Activated naive CD8-positive, alpha-beta T cell treated with anti-CD3 and anti-CD28 coated beads for 36 hours (primary cell): Measurements from ENCODE around the gene TSPAN4. TPM values are rescaled to one million over a fixed set of nuclear protein-coding genes. Genes with fewer than 3 reads are reported as not detected.

ENCODE experiments used
- DNase-seq: peaks from one replicate; pipeline ENCODE4 v3.0.0; 2021
- H3K27ac Mint-ChIP-seq: one replicate; pipeline ENCODE4 v1.8.0; 2022; ENCODE audit warnings: mild to moderate bottlenecking, moderate library complexity, mixed read lengths
- H3K27me3 Mint-ChIP-seq: one replicate; pipeline ENCODE4 v1.8.0; 2022; ENCODE audit warnings: mild to moderate bottlenecking, mixed read lengths
- H3K36me3 Mint-ChIP-seq: one replicate; pipeline ENCODE4 v1.8.0; 2021; ENCODE audit warnings: mild to moderate bottlenecking, mixed read lengths
- H3K4me1 Mint-ChIP-seq: one replicate; pipeline ENCODE4 v1.8.0; 2021; ENCODE audit warnings: mixed read lengths
- H3K4me3 Mint-ChIP-seq: one replicate; pipeline ENCODE4 v1.8.0; 2022; ENCODE audit warnings: mild to moderate bottlenecking, moderate library complexity, mixed read lengths
- H3K9me3 Mint-ChIP-seq: one replicate; pipeline ENCODE4 v1.8.0; 2022; ENCODE audit warnings: mixed read lengths
- total RNA-seq, 2 experiments: library from RNA; stranded (reverse); gene quantifications; one replicate each; pipeline ENCODE4 v1.2.3, GENCODE V29; 2021

Gene TSPAN4
- total RNA-seq, 2 experiments from 2014 or later, result 12.8 to 16.2 TPM

DNA sequence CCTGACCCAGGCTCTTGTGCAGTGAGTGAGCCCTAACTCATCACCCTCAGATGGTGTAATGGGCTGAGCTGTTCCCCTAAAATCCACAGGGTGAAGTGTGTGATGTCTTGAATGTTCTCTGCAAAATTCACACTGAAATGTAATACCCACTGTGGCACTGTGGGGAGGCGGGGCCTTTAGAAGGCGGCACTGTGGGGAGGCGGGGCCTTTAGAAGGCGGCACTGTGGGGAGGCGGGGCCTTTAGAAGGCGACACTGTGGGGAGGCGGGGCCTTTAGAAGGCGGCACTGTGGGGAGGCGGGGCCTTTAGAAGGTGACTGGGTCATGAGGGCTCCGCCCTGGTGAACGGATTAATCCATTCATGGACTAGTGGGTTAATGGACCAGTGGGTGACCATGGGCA, 34.9 kb downstream of the TSPAN4 start:
- DNase-seq, result peak; percentile 33
- Mint-ChIP-seq H3K36me3 (peaks cover 12% of the 10 kb centered on the region), H3K27ac (no peak overlapping the region), H3K4me1 (no peaks in the 10 kb centered on the region), H3K27me3 (no peaks in the 10 kb centered on the region), H3K9me3 (no peaks in the 10 kb centered on the region), H3K4me3 (no peak overlapping the region)

DNA sequence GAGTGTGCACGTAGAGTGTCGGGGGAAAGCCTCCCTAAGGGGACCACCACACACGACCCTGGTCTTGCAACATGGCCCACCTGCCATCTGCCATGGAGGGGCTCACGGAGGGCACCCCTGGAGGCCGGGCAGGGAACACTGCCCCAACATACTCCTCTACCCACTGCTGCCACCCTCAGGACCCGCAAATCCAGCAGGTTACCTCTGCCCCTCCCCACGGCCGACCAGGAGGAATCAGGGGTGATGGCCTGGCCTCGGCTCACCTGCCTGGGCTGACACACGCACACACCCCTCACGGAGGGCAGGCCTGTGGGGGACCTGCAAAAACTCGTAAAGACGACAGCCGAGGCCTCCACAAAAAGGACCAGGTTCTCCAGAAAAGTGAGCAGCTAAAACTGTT, 37.8 kb downstream of the TSPAN4 start:
- H3K27ac Mint-ChIP-seq, result no peak overlapping the region

DNA sequence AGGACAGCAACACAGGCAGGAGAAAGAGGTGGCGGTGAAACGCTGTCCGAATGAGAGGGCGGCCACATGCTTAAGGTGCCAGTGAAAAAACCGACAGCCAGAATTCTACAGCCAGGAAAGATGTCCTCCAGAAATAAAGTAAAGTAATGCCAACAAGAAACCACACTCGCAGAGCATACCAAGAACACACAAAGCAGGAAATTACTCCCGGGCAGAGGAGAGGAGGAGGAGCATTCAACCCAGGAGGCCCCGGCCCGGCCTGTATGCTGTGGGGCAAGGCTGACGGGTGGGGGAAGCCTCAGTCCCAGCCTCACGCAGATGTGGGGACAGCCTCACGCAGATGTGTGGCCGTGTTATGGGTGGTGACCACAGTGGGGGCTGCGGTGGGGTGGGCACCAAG, 39.9 kb downstream of the TSPAN4 start:
- H3K9me3 Mint-ChIP-seq, result no peaks in the 10 kb centered on the region
- H3K27ac Mint-ChIP-seq, result no peak overlapping the region
- no peak for DNase-seq
- no peak overlapping the region for H3K4me3 Mint-ChIP-seq
- H3K27me3 Mint-ChIP-seq, result no peaks in the 10 kb centered on the region
- H3K4me1 Mint-ChIP-seq, result no peaks in the 10 kb centered on the region
- H3K36me3 Mint-ChIP-seq, result peaks cover 22% of the 10 kb centered on the region

More for the DNA sequence above, 37.8 kb downstream of the TSPAN4 start:
- Mint-ChIP-seq H3K36me3 (peaks cover 15% of the 10 kb centered on the region), H3K27me3 (no peaks in the 10 kb centered on the region), H3K4me1 (no peaks in the 10 kb centered on the region), H3K9me3 (no peaks in the 10 kb centered on the region), H3K4me3 (no peak overlapping the region)
- no peak for DNase-seq

DNA sequence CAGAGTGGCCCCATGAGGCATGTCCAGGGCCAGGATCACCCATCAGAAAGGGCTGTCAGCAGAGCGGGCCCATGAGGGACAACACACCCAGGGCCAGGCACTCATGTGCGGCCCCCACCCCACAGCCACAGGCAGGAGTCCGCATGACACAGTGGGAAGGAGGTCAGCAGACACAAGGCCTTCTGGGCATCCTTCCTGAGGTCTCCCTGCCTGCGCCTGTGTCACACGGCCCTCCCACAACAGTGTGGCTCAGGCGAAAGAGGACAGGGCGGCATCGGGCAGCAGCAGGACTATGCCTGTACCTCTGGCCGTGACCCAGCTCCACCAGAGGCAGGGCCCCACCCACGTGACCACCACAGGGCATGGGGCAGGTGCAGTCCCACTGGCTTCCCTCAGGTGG, 40.9 kb downstream of the TSPAN4 start:
- Mint-ChIP-seq H3K27me3 (no peaks in the 10 kb centered on the region), H3K36me3 (peaks cover 22% of the 10 kb centered on the region), H3K4me1 (no peaks in the 10 kb centered on the region), H3K4me3 (no peak overlapping the region), H3K9me3 (no peaks in the 10 kb centered on the region), H3K27ac (no peak overlapping the region)
- no peak for DNase-seq

DNA sequence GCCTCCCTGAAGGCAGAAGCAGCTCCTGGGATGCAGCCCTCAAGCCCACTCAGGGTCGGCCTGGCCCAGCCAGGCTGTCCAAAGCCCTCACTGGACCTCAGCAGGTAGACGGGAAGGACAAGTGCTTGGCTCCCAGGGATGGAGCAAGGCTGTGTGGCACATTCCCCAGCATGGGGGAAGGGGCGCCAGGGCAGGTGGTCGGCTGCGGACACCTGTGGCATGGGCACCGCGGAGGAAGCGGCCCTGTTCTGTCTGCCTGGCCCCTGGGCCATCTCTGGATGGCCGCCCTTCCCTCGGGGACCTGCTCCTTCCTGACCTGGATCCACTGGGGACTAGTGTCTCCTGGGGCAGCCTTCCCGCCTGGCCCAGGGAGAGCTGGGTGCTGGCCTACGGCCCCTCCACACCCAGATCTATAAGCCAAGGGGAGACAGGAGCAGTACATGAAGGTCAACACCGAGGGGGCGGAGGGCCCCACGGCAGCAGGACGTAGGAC, 42.0 kb downstream of the TSPAN4 start:
- Mint-ChIP-seq H3K4me1 (no peaks in the 10 kb centered on the region), H3K36me3 (peaks cover 19% of the 10 kb centered on the region), H3K4me3 (no peak overlapping the region), H3K27ac (no peak overlapping the region), H3K27me3 (no peaks in the 10 kb centered on the region), H3K9me3 (no peaks in the 10 kb centered on the region)
- no peak for DNase-seq

DNA sequence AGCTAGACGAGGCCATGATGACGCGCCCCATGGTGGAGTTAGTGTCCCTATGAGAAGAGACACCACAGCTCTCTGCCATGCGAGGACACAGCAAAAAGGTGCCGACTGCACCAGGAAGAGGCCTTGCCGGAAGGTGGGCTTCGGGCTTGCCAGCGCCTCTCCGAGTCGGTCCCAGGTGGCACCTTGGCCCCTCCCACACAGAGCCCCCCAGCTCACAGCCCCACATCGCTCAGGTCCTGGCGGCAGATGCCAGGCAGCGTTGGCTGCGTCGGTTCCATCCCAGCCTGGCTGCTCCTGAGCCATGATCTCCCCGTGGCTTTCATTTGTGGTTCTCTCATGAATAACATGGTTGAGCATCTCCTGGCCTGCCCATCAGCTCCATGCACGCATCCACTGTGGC, 43.9 kb downstream of the TSPAN4 start:
- Mint-ChIP-seq H3K36me3 (peaks cover 19% of the 10 kb centered on the region), H3K27ac (no peak overlapping the region), H3K27me3 (no peaks in the 10 kb centered on the region), H3K4me3 (no peak overlapping the region), H3K9me3 (no peaks in the 10 kb centered on the region), H3K4me1 (no peaks in the 10 kb centered on the region)
- no peak for DNase-seq

DNA sequence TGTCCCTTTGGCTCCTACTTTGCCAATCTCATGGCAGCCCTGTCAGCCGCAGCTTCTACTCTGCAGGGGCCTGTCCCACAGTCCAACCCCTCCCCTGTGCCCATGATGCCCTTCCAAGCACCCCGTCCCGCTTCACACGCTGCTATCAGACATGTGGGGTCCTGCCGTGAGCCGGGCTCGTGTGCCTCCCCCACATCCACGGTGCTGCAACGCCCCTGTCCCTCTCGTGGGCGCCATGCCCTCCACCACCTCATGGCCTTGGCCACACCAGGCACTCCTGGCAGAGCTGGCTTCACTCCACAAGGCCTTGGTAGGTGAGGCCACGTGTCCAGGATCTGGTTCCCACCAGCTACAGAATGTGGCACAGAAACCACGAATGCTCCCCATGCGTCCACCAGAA, 44.9 kb downstream of the TSPAN4 start:
- no peaks in the 10 kb centered on the region for H3K27me3 Mint-ChIP-seq
- H3K27ac Mint-ChIP-seq, result no peak overlapping the region
- peaks cover 14% of the 10 kb centered on the region for H3K36me3 Mint-ChIP-seq

DNA sequence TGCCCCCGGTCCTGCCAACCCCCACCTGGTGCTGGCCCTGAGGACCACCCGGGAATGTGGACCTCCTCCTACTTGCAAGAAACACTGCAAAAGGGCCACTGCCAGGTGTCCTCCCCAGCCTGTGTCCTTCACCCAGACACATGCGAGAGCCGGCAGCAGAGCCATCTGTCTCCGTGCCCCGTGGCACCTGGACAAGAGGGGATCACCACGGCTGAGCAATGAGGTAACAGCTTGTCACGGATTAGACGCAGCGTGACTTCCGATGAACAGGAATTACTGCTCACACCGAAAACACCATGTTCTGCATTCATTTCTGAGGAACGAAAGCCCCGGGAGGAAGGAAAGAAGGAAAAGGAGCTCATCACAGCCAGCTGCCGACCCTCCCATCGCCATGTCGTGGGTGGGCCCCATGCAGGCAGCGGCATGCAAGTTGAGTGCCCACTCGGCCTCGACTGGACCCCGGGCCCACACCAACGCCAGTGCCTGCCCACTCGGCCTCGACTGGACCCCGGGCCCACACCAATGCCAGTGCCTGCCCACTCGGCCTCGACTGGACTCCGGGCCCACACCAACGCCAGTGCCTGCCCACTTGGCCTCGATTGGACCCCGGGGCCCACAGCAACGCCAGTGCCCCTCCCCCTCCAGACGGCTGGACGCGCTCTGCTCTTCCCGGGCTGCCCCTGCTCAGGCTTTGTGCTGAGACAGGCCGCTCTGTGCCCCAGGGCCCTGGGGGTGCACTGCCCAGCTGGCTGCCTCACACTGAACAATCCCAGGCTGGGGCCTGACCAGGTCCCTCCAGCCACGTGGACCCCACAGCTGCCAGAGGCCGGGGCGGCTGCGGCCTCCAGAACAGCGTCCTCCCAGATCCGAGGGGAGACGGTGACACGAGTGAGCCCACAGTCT, 45.9 kb downstream of the TSPAN4 start:
- H3K27ac Mint-ChIP-seq, result no peak overlapping the region
- H3K9me3 Mint-ChIP-seq, result no peaks in the 10 kb centered on the region

More for the DNA sequence above, 44.9 kb downstream of the TSPAN4 start:
- Mint-ChIP-seq H3K9me3 (no peaks in the 10 kb centered on the region), H3K4me1 (no peaks in the 10 kb centered on the region), H3K4me3 (no peak overlapping the region)
- DNase-seq, result no peak

DNA sequence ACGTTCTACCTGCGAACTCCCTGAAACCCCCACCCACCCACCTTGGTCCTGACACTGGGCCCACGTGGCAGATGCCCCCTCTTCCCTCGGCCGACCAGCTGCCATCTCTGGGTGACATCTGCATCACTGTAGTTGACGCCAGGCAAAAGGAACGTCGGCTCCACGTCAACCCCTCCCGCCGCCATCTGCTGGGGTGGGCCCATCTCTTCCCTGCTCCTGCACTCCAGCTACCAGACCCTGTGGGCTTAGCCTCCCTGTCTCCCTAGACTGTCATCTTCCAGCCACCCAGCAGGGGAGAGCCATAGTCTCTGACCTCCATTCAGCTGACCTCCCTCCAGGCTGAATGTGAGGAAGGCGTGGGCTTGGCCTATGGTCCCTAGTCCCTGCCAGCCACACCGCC, 46.6 kb downstream of the TSPAN4 start:
- Mint-ChIP-seq H3K27ac (no peak overlapping the region), H3K36me3 (peaks cover 14% of the 10 kb centered on the region)

More for the DNA sequence above, 45.9 kb downstream of the TSPAN4 start:
- no peaks in the 10 kb centered on the region for H3K27me3 Mint-ChIP-seq
- H3K4me3 Mint-ChIP-seq, result no peak overlapping the region
- no peaks in the 10 kb centered on the region for H3K4me1 Mint-ChIP-seq
- DNase-seq, result no peak
- H3K36me3 Mint-ChIP-seq, result peaks cover 14% of the 10 kb centered on the region

DNA sequence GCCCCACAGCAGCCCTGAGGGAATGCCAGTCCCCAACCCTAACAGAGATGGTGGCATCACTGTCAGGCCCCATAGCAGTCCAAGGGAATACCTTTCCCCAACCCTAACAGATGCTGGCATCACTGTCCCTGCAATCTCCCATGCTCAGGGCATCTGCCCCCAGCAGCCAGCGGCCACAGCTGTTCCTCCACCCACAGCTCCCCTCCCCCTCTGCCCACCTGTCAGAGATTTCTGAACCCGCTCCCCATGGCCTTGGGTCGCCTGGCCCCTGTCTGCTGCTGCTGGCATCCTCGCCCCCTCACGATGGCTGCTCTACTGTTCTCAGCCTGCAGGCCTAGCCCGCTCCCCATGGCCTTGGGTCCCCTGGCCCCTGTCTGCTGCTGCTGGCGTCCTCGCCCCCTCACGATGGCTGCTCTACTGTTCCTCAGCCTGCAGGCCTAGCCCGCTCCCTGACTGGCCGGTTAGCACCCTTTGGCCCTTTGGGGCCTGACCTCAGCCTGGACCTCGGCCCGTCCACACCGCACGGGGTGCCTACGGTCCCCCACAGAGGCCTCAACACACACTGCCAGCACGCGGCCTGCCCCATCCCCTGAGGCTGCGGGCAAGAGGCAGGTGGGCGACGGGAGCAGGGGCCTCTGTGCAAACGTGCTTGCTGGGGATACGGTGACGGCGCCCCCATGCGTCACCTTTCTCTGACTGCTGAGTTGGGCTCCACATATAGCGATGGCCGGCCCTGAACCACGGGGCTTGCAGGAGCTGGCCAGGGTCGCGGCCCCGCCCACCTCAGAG, 47.2 kb downstream of the TSPAN4 start:
- H3K4me3 Mint-ChIP-seq, result no peak overlapping the region
- H3K4me1 Mint-ChIP-seq, result no peaks in the 10 kb centered on the region
- no peak overlapping the region for H3K27ac Mint-ChIP-seq
- H3K27me3 Mint-ChIP-seq, result no peaks in the 10 kb centered on the region
- no peak for DNase-seq
- H3K36me3 Mint-ChIP-seq, result peaks cover 14% of the 10 kb centered on the region
- no peaks in the 10 kb centered on the region for H3K9me3 Mint-ChIP-seq

More for the DNA sequence above, 46.6 kb downstream of the TSPAN4 start:
- DNase-seq, result no peak
- Mint-ChIP-seq H3K9me3 (no peaks in the 10 kb centered on the region), H3K27me3 (no peaks in the 10 kb centered on the region), H3K4me3 (no peak overlapping the region), H3K4me1 (no peaks in the 10 kb centered on the region)

DNA sequence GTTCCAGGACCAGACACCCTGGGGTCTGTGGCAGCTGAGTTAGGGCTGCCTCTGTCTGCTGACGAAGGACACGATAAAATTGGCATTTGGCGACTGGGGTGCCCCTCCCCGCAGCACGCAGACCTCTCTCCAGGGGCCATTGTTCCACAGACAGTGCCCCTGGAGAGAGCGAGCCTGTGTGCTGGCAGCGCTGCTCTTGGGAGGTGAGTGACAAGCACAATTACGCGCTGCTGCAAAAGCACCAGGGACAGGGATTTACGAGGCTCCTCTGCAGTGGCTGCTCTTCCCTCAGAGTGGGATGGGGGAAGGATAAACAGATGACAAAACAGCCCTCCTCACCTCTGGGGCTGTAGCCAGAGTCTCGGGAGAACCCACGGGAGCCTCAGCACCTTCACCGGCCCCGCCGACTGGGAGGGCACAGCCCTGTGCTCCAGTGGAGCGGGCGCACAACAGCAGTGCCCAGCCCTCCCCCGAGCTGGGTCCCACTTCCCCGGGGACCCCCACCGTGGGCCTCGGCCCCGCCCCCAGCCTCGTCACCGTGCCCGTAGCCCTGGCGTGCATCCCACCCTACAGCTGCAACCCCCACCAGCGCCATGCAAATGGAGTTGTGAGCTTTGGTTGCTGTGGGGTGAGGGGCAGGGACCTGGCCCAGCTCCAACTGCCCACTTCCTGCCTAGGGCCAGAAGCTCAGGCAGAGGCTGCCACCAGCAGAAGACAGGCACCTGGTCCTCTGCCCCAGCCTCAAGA, 48.3 kb downstream of the TSPAN4 start:
- no peak overlapping the region for H3K27ac Mint-ChIP-seq
- no peak overlapping the region for H3K4me3 Mint-ChIP-seq

DNA sequence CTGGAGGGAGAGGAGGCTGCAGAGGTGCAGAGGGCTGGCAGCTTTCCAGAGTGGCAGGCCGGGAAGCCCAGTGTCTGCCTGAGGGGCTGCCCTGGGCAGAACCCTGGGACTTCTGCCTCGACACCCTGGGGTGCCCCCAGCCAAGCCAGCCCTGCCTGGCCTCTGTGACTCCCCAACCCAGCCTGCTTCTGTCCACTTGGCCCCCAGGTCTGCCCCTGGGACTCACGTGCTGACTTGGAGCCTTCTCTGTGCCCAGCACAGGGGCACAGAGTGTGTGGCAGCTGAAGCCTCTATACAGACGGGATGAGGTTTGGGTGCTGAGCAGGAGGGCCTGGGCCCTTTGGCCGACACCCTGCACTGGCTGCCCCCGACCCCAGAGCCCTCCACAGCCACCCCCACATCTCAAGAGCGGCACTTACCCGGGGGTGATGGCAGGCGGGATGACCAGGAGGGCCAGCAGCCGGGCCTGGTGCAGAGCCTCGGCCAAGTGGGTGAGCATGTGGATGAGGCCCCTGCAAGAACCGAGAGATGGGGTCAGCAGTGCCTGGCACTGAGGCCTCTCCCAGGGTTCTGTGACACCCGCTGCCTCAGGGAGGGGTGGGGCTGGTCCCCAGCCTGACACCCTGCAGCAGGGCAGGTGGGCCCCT, 50.5 kb downstream of the TSPAN4 start:
- Mint-ChIP-seq H3K27me3 (no peaks in the 10 kb centered on the region), H3K27ac (no peak overlapping the region), H3K36me3 (peaks cover 3% of the 10 kb centered on the region), H3K4me1 (no peaks in the 10 kb centered on the region), H3K4me3 (no peak overlapping the region), H3K9me3 (no peaks in the 10 kb centered on the region)
- DNase-seq, result no peak

More for the DNA sequence above, 48.3 kb downstream of the TSPAN4 start:
- no peak for DNase-seq
- Mint-ChIP-seq H3K4me1 (no peaks in the 10 kb centered on the region), H3K27me3 (no peaks in the 10 kb centered on the region), H3K36me3 (peaks cover 10% of the 10 kb centered on the region), H3K9me3 (no peaks in the 10 kb centered on the region)

DNA sequence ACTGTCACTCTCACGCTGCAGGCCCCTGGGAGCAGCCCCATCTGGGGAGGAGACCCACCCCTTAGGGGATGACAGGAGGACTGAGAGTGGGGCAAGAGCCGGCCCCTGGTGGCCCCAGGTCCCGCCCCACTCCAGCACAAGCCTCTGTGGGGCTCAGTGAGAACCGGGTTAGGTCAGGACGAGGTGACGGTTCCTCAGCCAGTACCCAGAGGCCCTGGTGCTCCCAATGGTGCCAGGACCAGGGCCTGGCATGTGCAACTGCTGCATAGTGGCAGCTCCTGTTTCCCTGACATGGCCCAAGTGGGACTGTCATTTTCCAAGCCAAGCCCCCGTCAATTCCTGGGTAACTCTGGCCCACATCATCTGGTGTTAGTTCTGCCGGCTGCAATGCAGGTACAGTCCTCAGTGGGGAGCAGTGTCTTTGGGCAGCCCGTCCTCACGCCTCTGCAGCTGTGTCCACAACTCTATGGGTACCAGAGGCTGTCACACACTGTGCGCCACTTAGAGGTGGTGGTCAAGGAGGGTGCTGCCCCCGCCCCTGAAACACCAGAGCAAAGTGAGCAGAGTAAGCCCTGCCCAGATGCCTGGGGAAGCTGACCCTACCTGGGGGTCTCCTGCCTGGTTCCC, 52.0 kb downstream of the TSPAN4 start:
- no peak overlapping the region for H3K27ac Mint-ChIP-seq

More for the DNA sequence above, 52.0 kb downstream of the TSPAN4 start:
- DNase-seq, result no peak
- Mint-ChIP-seq H3K4me1 (no peaks in the 10 kb centered on the region), H3K27me3 (no peaks in the 10 kb centered on the region), H3K4me3 (no peak overlapping the region), H3K9me3 (no peaks in the 10 kb centered on the region), H3K36me3 (no peaks in the 10 kb centered on the region)
